GM21619 (cell line): Measurements from ENCODE around the gene AGAP6.
"Not testable (repeated sequence)": the region's sequence is repeated elsewhere in the genome, so short reads cannot be mapped to it uniquely, and the experiment has no call there.

Experiments
- ATAC-seq: cut with Tn5 transposase; IDR thresholded peaks from one replicate; pipeline ENCODE4 v1.9.1; 2021; ENCODE audit not compliant: unreplicated experiment

Gene AGAP6

GRCh38 chr10:49988376-49988775, at the start of gene AGAP6:
Gene AGAP6, plus strand, starts transcription at chr10:49988406. Its CDS starts 310 bp downstream, at chr10:49988716.
- not testable (repeated sequence) for ATAC-seq

- peak; percentile 71 for ATAC-seq
Observed at GRCh38 chr10:49941447-49942338, 46.5 kb upstream of the AGAP6 start, which contains the start of the genes PARG and TIMM23B. Gene PARG, minus strand, starts transcription at chr10:49942027. Its CDS starts 302 bp downstream, at chr10:49941725. Gene TIMM23B, plus strand, starts transcription at chr10:49942053. Its CDS starts 142 bp downstream, at chr10:49942195.

- ATAC-seq = peak; percentile 13
Observed at GRCh38 chr10:49942339-49942705, 45.9 kb upstream of the AGAP6 start.

GRCh38 chr10:49943607-49944006, 44.6 kb upstream of the AGAP6 start:
- not testable (repeated sequence) for ATAC-seq

- peak; percentile 78 for ATAC-seq
Observed at GRCh38 chr10:49948142-49948541, 40.1 kb upstream of the AGAP6 start.

GRCh38 chr10:49948737-49949136, 39.5 kb upstream of the AGAP6 start:
- ATAC-seq = not testable (repeated sequence)

GRCh38 chr10:49952006-49952405, 36.2 kb upstream of the AGAP6 start:
- not testable (repeated sequence) for ATAC-seq

- not testable (repeated sequence) for ATAC-seq
Observed at GRCh38 chr10:49953122-49953521, 35.1 kb upstream of the AGAP6 start.

GRCh38 chr10:49970331-49970857, 17.8 kb upstream of the AGAP6 start:
- ATAC-seq = not testable (repeated sequence)

- ATAC-seq = not testable (repeated sequence)
Observed at GRCh38 chr10:49971466-49971865, 16.7 kb upstream of the AGAP6 start.

- not testable (repeated sequence) for ATAC-seq
Observed at GRCh38 chr10:49972094-49972493, 16.1 kb upstream of the AGAP6 start.

- ATAC-seq = not testable (repeated sequence)
Observed at GRCh38 chr10:49977756-49978155, 10.4 kb upstream of the AGAP6 start.

- ATAC-seq = not testable (repeated sequence)
Observed at GRCh38 chr10:49987207-49987606, 999 bp upstream of the AGAP6 start.

GRCh38 chr10:49995321-49995720, 7.1 kb downstream of the AGAP6 start:
- not testable (repeated sequence) for ATAC-seq

GRCh38 chr10:50014024-50014423, 25.8 kb downstream of the AGAP6 start:
- ATAC-seq = not testable (repeated sequence)

- ATAC-seq = not testable (repeated sequence)
Observed at GRCh38 chr10:50015596-50016220, 27.5 kb downstream of the AGAP6 start.

- ATAC-seq = not testable (repeated sequence)
Observed at GRCh38 chr10:50016926-50017325, 28.7 kb downstream of the AGAP6 start.

- not testable (repeated sequence) for ATAC-seq
Observed at GRCh38 chr10:50017646-50018045, 29.4 kb downstream of the AGAP6 start.

- not testable (repeated sequence) for ATAC-seq
Observed at GRCh38 chr10:50019279-50019678, 31.1 kb downstream of the AGAP6 start.

GRCh38 chr10:50020451-50021024, 32.3 kb downstream of the AGAP6 start:
- ATAC-seq = not testable (repeated sequence)

GRCh38 chr10:50021646-50022045, 33.4 kb downstream of the AGAP6 start:
- ATAC-seq = no peak
